Ishikawa (cell line): Measurements from ENCODE around the gene SPOCK1.

Source experiments
- CEBPB ChIP-seq: IDR thresholded peaks from 2 replicates; pipeline ENCODE4 v1.6.1; 2012
- CREB1 ChIP-seq: IDR thresholded peaks from 2 replicates; pipeline ENCODE4 v1.6.1; 2012; ENCODE audit warnings: low read depth
- EGR1 ChIP-seq: IDR thresholded peaks from 2 replicates; pipeline ENCODE4 v1.6.1; 2012
- EP300 ChIP-seq: IDR thresholded peaks from 2 replicates; pipeline ENCODE4 v1.6.1; 2012; ENCODE audit warnings: borderline replicate concordance
- FOXM1 ChIP-seq: IDR thresholded peaks from 2 replicates; pipeline ENCODE4 v1.6.1; 2012; ENCODE audit warnings: low read depth, borderline replicate concordance
- NFIC ChIP-seq: IDR thresholded peaks from 2 replicates; pipeline ENCODE4 v1.6.1; 2012
- RAD21 ChIP-seq: IDR thresholded peaks from 2 replicates; pipeline ENCODE4 v1.6.1; 2012; ENCODE audit warnings: low read depth
- REST ChIP-seq: IDR thresholded peaks from 2 replicates; pipeline ENCODE4 v1.6.1; 2012; ENCODE audit warnings: low read depth, mild to moderate bottlenecking
- TAF1 ChIP-seq: IDR thresholded peaks from 2 replicates; pipeline ENCODE4 v1.6.1; 2012; ENCODE audit warnings: low read depth, mild to moderate bottlenecking
- TCF12 ChIP-seq: IDR thresholded peaks from 2 replicates; pipeline ENCODE4 v1.6.1; 2012; ENCODE audit warnings: low read depth
- TEAD4 ChIP-seq: IDR thresholded peaks from 2 replicates; pipeline ENCODE4 v1.6.1; 2012
- USF1 ChIP-seq: IDR thresholded peaks from 2 replicates; pipeline ENCODE4 v1.6.1; 2012
- YY1 ChIP-seq: IDR thresholded peaks from 2 replicates; pipeline ENCODE4 v1.6.1; 2012; ENCODE audit warnings: low read depth
- ZBTB7A ChIP-seq: IDR thresholded peaks from 2 replicates; pipeline ENCODE4 v1.6.1; 2012; ENCODE audit warnings: low read depth
- TF ChIP-seq, protein P1 (sequence below): IDR thresholded peaks from 2 replicates; pipeline ENCODE4 v1.6.1; 2012

SPOCK1 gene

GRCh38 chr5:137403869-137404268 lies 95.3 kb downstream of the SPOCK1 start:
- TF ChIP-seq CREB1, result no peak
- TF ChIP-seq FOXM1, result no peak
- TF ChIP-seq ZBTB7A, result no peak
- no peak for TF ChIP-seq CEBPB
- no peak for TF ChIP-seq TAF1
- TF ChIP-seq TCF12, result no peak
- TF ChIP-seq REST, result no peak
- TF ChIP-seq YY1, result no peak
- TF ChIP-seq USF1, result no peak
- no peak for TF ChIP-seq NFIC
- no peak for TF ChIP-seq EGR1
- no peak for TF ChIP-seq EP300
- TF ChIP-seq RAD21, result no peak
- TF ChIP-seq TEAD4, result no peak
- TF ChIP-seq, protein P1, sequence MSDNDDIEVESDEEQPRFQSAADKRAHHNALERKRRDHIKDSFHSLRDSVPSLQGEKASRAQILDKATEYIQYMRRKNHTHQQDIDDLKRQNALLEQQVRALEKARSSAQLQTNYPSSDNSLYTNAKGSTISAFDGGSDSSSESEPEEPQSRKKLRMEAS, result no peak

DNA sequence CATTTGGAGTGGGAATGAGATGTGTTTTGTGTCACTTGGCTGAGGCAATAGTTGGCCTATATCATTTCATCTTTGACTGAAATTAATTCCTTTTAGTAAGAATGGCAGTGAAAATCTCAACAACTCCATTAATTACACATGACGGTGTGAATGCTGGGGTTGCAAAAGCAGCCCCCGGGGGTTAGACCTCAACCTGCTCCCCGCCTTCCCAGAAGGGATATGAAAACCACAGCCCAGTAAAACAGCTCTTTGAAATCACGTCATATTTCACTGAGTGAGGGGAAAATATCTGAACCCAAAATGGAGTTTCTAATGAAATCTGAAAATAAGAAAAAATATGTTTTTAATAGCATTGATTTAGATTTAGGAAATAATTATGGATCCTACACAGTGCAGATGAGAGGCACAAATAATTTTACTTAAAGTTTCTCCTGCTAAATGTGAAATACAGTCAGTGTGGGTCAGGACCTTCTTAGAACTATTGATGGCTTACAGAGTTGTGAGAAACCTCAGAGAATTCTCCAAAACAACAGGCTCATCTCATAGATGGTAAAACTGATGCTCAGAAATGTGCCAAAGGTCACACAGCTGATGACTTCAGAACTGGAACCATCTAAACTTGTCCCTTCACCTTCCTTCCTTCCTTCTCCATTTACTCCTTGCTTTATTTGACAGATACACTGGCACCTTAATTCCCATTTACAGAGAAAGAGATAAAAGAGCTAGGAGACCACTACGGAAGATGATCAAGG lies 96.5 kb downstream of the SPOCK1 start:
- TF ChIP-seq NFIC, result no peak
- TF ChIP-seq FOXM1, result no peak
- no peak for TF ChIP-seq TCF12

DNA sequence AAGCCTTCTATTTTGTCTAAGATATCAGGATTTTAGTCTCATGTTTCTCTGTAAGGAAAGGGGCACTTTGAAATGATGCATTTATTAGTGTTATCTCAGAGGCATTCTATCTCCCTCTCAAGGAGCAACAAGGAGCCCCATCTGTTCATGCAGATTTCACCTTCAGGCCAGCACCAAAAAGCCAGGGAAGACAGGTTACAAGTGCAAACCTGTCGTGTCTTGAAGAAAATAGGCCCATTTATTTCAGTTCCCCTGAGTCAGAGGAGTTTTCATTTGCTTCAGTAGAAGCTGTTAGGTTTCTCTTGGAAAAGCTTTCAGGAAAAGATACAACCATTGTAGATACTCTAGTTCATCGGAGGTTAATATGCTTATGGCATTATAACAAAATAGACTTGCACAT lies 97.2 kb downstream of the SPOCK1 start:
- no peak for TF ChIP-seq NFIC
- no peak for TF ChIP-seq RAD21
- no peak for TF ChIP-seq CREB1
- TF ChIP-seq USF1, result no peak
- TF ChIP-seq YY1, result no peak

- TF ChIP-seq EGR1 (no peak), CREB1 (no peak), USF1 (no peak), NFIC (no peak), TCF12 (no peak), FOXM1 (no peak), RAD21 (no peak), TAF1 (no peak), TEAD4 (no peak), ZBTB7A (no peak), REST (no peak), EP300 (no peak), CEBPB (no peak), YY1 (no peak)
- TF ChIP-seq, protein P1, result no peak
Measured at GRCh38 chr5:137400571-137400970, 98.6 kb downstream of the SPOCK1 start.

DNA sequence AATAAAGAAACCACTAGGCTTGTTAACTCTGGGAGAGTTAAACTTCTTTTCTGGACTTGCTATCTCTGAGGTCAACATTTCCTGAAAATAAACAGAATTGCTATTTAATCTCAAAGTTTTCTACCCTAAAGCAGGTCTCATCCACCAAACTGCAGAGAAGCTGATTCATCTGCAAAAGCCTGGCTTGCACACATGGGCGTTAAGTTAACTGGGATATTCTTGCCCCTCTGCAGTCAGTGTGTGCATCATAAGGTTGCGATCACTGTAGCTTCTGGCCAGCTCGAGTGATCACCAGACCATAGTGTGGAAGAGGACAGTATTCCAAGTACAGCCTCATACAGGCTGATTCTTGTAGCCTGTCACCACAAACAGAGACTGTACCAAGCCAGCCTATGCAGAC lies 99.2 kb downstream of the SPOCK1 start:
- TF ChIP-seq EGR1 (no peak), CREB1 (no peak), RAD21 (no peak), USF1 (no peak), ZBTB7A (no peak), YY1 (no peak), TCF12 (no peak), EP300 (no peak), TAF1 (no peak), CEBPB (no peak), FOXM1 (no peak), TEAD4 (no peak)
